Breast epithelium (tissue), 3 donors: ENCODE data around the gene FAM227A.

Experiments
- CTCF ChIP-seq, 3 donors: fragments of 450-650 bp; IDR thresholded peaks; one replicate each; pipeline ENCODE4 v1.5.1; 2016 to 2017; ENCODE audit warnings: antibody characterized with exemption in 3 of 3, mild to moderate bottlenecking in 3 of 3, moderate library complexity in 3 of 3
- POLR2AphosphoS5 ChIP-seq, 3 donors: sonication (generic); formaldehyde crosslinking; IDR thresholded peaks; one replicate each; pipeline ENCODE4 v1.6.1; 2017; ENCODE audit warnings: antibody characterized with exemption in 3 of 3

DNA sequence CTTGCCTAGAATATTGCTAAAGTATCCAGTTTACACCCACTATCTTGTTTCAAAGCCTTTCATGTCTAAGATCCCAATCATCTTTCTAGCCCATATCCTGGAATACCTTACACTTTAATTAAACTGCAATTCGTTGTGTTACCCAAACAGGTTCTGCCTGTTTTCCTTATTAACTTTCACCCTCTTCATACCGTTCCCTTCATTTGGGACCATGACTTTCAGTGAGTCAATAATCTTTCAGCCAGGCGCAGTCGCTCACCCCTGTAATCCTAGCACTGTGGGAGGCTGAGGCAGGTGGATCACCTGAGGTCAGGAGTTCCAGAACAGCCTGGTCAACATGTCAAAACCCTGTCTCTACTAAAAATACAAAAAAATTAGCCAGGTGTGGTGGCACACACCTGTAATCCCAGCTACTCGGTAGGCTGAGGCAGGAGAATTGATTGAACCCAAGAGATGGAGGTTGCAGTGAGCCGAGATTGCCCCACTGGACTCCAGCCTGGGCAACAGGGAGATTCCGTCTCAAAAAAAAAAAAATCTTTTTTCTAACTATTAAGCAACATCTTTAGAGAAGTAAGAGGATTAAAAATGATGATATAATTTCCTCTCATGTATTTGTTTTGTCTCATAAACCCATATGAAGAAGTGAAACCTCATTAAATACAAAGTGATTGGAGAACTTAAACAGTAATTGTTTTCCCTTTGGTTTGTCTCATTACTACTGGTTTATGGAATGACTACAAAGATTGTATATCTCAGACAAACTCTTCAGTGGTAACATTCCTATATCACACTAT is 106.9 kb downstream of the FAM227A start:
- TF ChIP-seq CTCF (IDR thresholded peaks at IDR 0.05) (no peak), POLR2AphosphoS5 (IDR thresholded peaks at IDR 0.05) (no peak)
